ENCODE results near the gene ARHGAP25.

Gene ARHGAP25

GRCh38 chr2:68721482-68722101 is 13.0 kb upstream of the ARHGAP25 start:
- H3K27ac ChIP-seq (ENCODE audit: low read depth, low read length), result peak overlapping the region; percentile 31
- H4K8ac ChIP-seq (ENCODE audit: low read depth, low read length), result no peak overlapping the region
- WGBS (ENCODE audit: extremely low coverage, insufficient coverage, low lambda C conversion rate), result no CpG with 5 or more reads among the region's 8 CpGs
- no peak overlapping the region for H2BK15ac ChIP-seq (replicated peaks; ENCODE audit: low read depth)
- no peaks in the 10 kb centered on the region for H3K79me2 ChIP-seq (ENCODE audit: control insufficient read depth, insufficient read depth, low read length)
- H3K4me3 ChIP-seq (ENCODE audit: low read length), result no peak overlapping the region
- no peaks in the 10 kb centered on the region for H3K27me3 ChIP-seq (ENCODE audit: insufficient read depth, low read length, poor library complexity)
- no peak overlapping the region for H3K4me2 ChIP-seq (ENCODE audit: low read length)
- H3K4me1 ChIP-seq (ENCODE audit: control insufficient read depth, low read depth, low read length), result peaks cover 6% of the 10 kb centered on the region
- no peak overlapping the region for H3K18ac ChIP-seq (ENCODE audit: low read length)
- peak; percentile 88 for DNase-seq
- H3K56ac ChIP-seq (ENCODE audit: low read length), result peak overlapping the region; percentile 72
- peak overlapping the region; percentile 47 for H2AK5ac ChIP-seq (ENCODE audit: low read length)
- no peaks in the 10 kb centered on the region for H3K36me3 ChIP-seq (ENCODE audit: control insufficient read depth, insufficient read depth, low read length)
- H3K23ac ChIP-seq (ENCODE audit: low read length), result no peak overlapping the region
- no peak overlapping the region for H2BK120ac ChIP-seq (ENCODE audit: low read depth, low read length)
- H2BK5ac ChIP-seq (ENCODE audit: low read length), result peak overlapping the region; percentile 91
- peak overlapping the region; percentile 8 for H3K9ac ChIP-seq (ENCODE audit: low read length)
- H3K4ac ChIP-seq (ENCODE audit: low read depth, low read length), result no peak overlapping the region
- H3K79me1 ChIP-seq (ENCODE audit: low read length), result no peaks in the 10 kb centered on the region
- H4K5ac ChIP-seq (ENCODE audit: low read length), result no peak overlapping the region

- no peaks in the 10 kb centered on the region for H3K79me2 ChIP-seq (ENCODE audit: control insufficient read depth, insufficient read depth, low read length)
These were observed 11.9 kb upstream of the ARHGAP25 start for GRCh38 chr2:68722712-68723111.

DNA sequence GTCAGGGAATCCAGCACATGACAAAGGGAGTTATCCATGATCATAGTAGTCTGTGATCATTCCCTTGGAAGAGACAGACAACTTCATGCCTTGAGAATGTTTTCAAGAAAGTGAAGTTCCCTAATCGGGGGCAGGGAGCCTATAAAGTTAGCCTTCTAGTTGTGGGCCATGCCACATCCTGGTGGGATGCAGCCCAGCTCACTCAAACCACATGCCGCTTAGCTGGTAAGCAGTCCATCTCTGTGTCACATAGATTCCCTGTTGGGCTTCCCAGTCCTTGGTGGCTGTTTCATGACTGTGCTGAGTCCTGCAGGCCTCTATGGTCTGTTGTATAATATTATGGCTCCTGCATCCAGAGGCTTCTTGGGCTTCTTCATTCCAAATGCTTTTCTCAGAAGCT is 11.4 kb upstream of the ARHGAP25 start:
- no peak overlapping the region for H2BK5ac ChIP-seq (ENCODE audit: low read length)
- no peak overlapping the region for H3K23ac ChIP-seq (ENCODE audit: low read length)
- peaks cover 6% of the 10 kb centered on the region for H3K4me1 ChIP-seq (ENCODE audit: control insufficient read depth, low read depth, low read length)
- no peaks in the 10 kb centered on the region for H3K79me2 ChIP-seq (ENCODE audit: control insufficient read depth, insufficient read depth, low read length)
- H3K36me3 ChIP-seq (ENCODE audit: control insufficient read depth, insufficient read depth, low read length), result no peaks in the 10 kb centered on the region
- H4K8ac ChIP-seq (ENCODE audit: low read depth, low read length), result no peak overlapping the region
- H3K4me3 ChIP-seq (ENCODE audit: low read length), result no peak overlapping the region
- peak overlapping the region; percentile 56 for H2AK5ac ChIP-seq (ENCODE audit: low read length)
- H3K9ac ChIP-seq (ENCODE audit: low read length), result no peak overlapping the region
- H3K79me1 ChIP-seq (ENCODE audit: low read length), result no peaks in the 10 kb centered on the region
- H3K4ac ChIP-seq (ENCODE audit: low read depth, low read length), result no peak overlapping the region
- no peak overlapping the region for H2BK120ac ChIP-seq (ENCODE audit: low read depth, low read length)
- WGBS (ENCODE audit: extremely low coverage, insufficient coverage, low lambda C conversion rate), result no CpG with 5 or more reads among the region's 2 CpGs
- H2BK15ac ChIP-seq (replicated peaks; ENCODE audit: low read depth), result no peak overlapping the region
- no peak for DNase-seq
- no peak overlapping the region for H3K4me2 ChIP-seq (ENCODE audit: low read length)
- no peak overlapping the region for H3K18ac ChIP-seq (ENCODE audit: low read length)
- H3K56ac ChIP-seq (ENCODE audit: low read length), result no peak overlapping the region
- H3K27ac ChIP-seq (ENCODE audit: low read depth, low read length), result no peak overlapping the region
- H4K5ac ChIP-seq (ENCODE audit: low read length), result no peak overlapping the region
- no peaks in the 10 kb centered on the region for H3K27me3 ChIP-seq (ENCODE audit: insufficient read depth, low read length, poor library complexity)

More at GRCh38 chr2:68722712-68723111, 11.9 kb upstream of the ARHGAP25 start:
- no peak overlapping the region for H3K4me3 ChIP-seq (ENCODE audit: low read length)
- DNase-seq, result peak; percentile 51
- H3K79me1 ChIP-seq (ENCODE audit: low read length), result no peaks in the 10 kb centered on the region
- no peak overlapping the region for H2BK15ac ChIP-seq (replicated peaks; ENCODE audit: low read depth)
- H3K4me1 ChIP-seq (ENCODE audit: control insufficient read depth, low read depth, low read length), result peaks cover 6% of the 10 kb centered on the region
- no peak overlapping the region for H4K5ac ChIP-seq (ENCODE audit: low read length)
- no CpG with 5 or more reads among the region's 8 CpGs for WGBS (ENCODE audit: extremely low coverage, insufficient coverage, low lambda C conversion rate)
- peak overlapping the region; percentile 56 for H2AK5ac ChIP-seq (ENCODE audit: low read length)
- H3K36me3 ChIP-seq (ENCODE audit: control insufficient read depth, insufficient read depth, low read length), result no peaks in the 10 kb centered on the region
- no peak overlapping the region for H3K23ac ChIP-seq (ENCODE audit: low read length)
- no peak overlapping the region for H3K56ac ChIP-seq (ENCODE audit: low read length)
- H4K8ac ChIP-seq (ENCODE audit: low read depth, low read length), result no peak overlapping the region
- no peak overlapping the region for H3K18ac ChIP-seq (ENCODE audit: low read length)
- no peaks in the 10 kb centered on the region for H3K27me3 ChIP-seq (ENCODE audit: insufficient read depth, low read length, poor library complexity)
- no peak overlapping the region for H2BK120ac ChIP-seq (ENCODE audit: low read depth, low read length)
- no peak overlapping the region for H3K27ac ChIP-seq (ENCODE audit: low read depth, low read length)
- H3K4me2 ChIP-seq (ENCODE audit: low read length), result no peak overlapping the region
- H3K9ac ChIP-seq (ENCODE audit: low read length), result no peak overlapping the region
- H3K4ac ChIP-seq (ENCODE audit: low read depth, low read length), result no peak overlapping the region
- no peak overlapping the region for H2BK5ac ChIP-seq (ENCODE audit: low read length)

DNA sequence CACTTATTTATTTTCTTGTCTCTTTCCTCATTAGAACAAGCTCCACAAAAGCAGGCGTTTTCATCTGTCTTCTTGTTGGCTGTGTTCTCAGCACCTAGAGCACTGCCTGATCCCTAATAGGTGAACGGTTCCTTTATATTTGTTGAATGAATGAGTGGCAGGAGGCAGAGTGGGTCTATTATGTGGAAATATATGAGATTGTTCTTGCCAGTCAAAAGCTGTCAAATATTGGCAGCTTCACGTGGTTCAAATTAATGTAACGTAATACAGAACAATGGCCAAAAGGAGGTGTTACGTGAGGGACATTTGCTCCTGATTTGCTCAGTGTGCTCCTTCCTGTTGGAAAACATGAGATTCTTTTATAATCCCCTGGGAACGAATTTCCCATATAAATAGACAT is 8.5 kb upstream of the ARHGAP25 start:
- H3K79me1 ChIP-seq (ENCODE audit: low read length), result no peaks in the 10 kb centered on the region
- no peak overlapping the region for H3K27ac ChIP-seq (ENCODE audit: low read depth, low read length)
- no peak overlapping the region for H3K4me2 ChIP-seq (ENCODE audit: low read length)
- H3K27me3 ChIP-seq (ENCODE audit: insufficient read depth, low read length, poor library complexity), result no peaks in the 10 kb centered on the region
- H3K56ac ChIP-seq (ENCODE audit: low read length), result no peak overlapping the region
- H2BK5ac ChIP-seq (ENCODE audit: low read length), result no peak overlapping the region
- no peak overlapping the region for H2BK15ac ChIP-seq (replicated peaks; ENCODE audit: low read depth)
- no peak overlapping the region for H3K9ac ChIP-seq (ENCODE audit: low read length)
- DNase-seq, result no peak
- H3K4me3 ChIP-seq (ENCODE audit: low read length), result no peak overlapping the region
- H4K8ac ChIP-seq (ENCODE audit: low read depth, low read length), result no peak overlapping the region
- H3K79me2 ChIP-seq (ENCODE audit: control insufficient read depth, insufficient read depth, low read length), result no peaks in the 10 kb centered on the region
- WGBS (ENCODE audit: extremely low coverage, insufficient coverage, low lambda C conversion rate), result no CpG with 5 or more reads among the region's 6 CpGs
- no peaks in the 10 kb centered on the region for H3K36me3 ChIP-seq (ENCODE audit: control insufficient read depth, insufficient read depth, low read length)
- H3K4me1 ChIP-seq (ENCODE audit: control insufficient read depth, low read depth, low read length), result peaks cover 4% of the 10 kb centered on the region
- no peak overlapping the region for H2BK120ac ChIP-seq (ENCODE audit: low read depth, low read length)
- no peak overlapping the region for H3K23ac ChIP-seq (ENCODE audit: low read length)
- no peak overlapping the region for H4K5ac ChIP-seq (ENCODE audit: low read length)
- H3K4ac ChIP-seq (ENCODE audit: low read depth, low read length), result no peak overlapping the region
- H2AK5ac ChIP-seq (ENCODE audit: low read length), result no peak overlapping the region
- no peak overlapping the region for H3K18ac ChIP-seq (ENCODE audit: low read length)

- Histone ChIP-seq H3K36me3 (ENCODE audit: control insufficient read depth, insufficient read depth, low read length) (no peaks in the 10 kb centered on the region), H2BK120ac (ENCODE audit: low read depth, low read length) (no peak overlapping the region), H4K5ac (ENCODE audit: low read length) (no peak overlapping the region), H2BK5ac (ENCODE audit: low read length) (no peak overlapping the region), H3K4ac (ENCODE audit: low read depth, low read length) (no peak overlapping the region), H3K27me3 (ENCODE audit: insufficient read depth, low read length, poor library complexity) (no peaks in the 10 kb centered on the region), H3K27ac (ENCODE audit: low read depth, low read length) (no peak overlapping the region), H2AK5ac (ENCODE audit: low read length) (no peak overlapping the region), H3K9ac (ENCODE audit: low read length) (no peak overlapping the region), H4K8ac (ENCODE audit: low read depth, low read length) (no peak overlapping the region), H3K79me1 (ENCODE audit: low read length) (no peaks in the 10 kb centered on the region), H3K4me3 (ENCODE audit: low read length) (no peak overlapping the region), H3K18ac (ENCODE audit: low read length) (no peak overlapping the region), H3K4me2 (ENCODE audit: low read length) (no peak overlapping the region), H3K79me2 (ENCODE audit: control insufficient read depth, insufficient read depth, low read length) (no peaks in the 10 kb centered on the region), H3K23ac (ENCODE audit: low read length) (no peak overlapping the region), H3K4me1 (ENCODE audit: control insufficient read depth, low read depth, low read length) (peaks cover 2% of the 10 kb centered on the region), H3K56ac (ENCODE audit: low read length) (no peak overlapping the region), H2BK15ac (replicated peaks; ENCODE audit: low read depth) (no peak overlapping the region)
- DNase-seq, result no peak
- no CpG with 5 or more reads among the region's 11 CpGs for WGBS (ENCODE audit: extremely low coverage, insufficient coverage, low lambda C conversion rate)
These were observed 7.8 kb upstream of the ARHGAP25 start for GRCh38 chr2:68726608-68727367.
